HG02759 (cell line): Measurements from ENCODE around the gene TMEM18.
"Not testable (repeated sequence)": the region's sequence is repeated elsewhere in the genome, so short reads cannot be mapped to it uniquely, and the experiment has no call there.

Experiments
- ATAC-seq: cut with Tn5 transposase; IDR thresholded peaks from one replicate; pipeline ENCODE4 v1.9.1; 2021; ENCODE audit warnings: mild to moderate bottlenecking, moderate library complexity; ENCODE audit not compliant: unreplicated experiment

TMEM18 gene

DNA sequence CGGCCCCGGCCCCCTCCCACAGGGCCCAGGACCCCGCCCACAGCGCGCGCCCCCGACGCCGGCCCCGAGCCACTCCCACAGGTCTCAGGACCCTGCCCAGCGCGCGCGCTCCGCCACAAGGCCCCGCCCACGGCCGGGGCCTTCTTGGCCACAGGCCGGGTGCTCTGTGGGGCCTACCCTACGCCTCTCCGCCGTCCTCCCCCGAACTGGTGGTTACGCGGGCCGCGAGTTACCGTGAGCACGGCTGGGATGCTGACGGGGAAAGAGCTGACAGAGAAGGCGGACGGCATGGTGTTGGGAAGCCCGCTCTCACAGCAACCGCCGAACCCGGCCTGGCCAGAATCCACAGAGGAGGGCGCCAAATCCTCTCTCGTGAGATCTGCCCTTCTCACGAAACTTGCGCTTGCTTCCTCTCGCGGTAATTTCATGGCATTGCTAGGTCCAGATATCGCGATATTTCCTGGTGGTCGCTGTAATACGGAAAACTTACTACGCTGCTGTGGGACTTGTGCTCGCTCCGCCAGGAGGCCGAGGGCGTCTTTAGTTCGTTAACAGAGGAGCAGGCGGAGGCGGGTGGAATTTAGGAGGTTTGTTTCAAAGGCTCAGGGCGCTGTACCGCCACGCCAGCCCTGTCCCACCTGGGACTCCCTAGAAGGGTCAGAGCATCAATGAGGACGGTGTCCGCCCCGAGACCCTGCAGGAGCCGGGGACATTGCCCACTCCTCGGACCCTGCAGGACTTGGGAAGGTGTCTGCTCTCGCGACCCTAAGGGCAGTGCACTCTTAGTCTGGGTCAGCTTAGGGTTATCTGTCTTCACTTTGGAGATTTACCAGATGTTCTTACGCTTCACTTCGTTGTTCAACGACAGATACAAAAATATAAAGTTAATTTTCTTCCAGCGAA lies at the start of gene TMEM18:
Gene TMEM18, minus strand, starts transcription at position 351 of the 903 bp plus-strand sequence. Its CDS starts 61 bp downstream, at position 290.
- peak; percentile 55 for ATAC-seq

DNA sequence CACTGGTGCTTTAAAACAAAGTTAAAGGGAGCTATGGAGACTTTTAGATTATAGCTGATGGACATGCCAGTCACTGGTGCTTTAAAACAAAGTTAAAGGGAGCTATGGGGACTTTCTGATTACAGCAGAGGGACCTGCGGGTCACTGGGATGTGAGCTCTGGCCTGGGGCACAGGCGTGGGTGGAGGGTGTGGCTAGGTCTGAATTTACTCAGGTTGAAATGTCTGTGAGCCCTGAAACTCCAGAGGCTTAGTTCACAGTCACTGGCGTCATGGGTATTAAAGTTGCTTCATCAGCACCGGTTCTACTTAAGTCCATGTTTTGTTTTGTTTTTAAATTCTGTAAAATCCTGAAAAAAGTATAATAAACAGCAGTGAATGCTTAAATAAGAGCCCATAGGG lies 49.0 kb upstream of the TMEM18 start:
- peak; percentile 82 for ATAC-seq

DNA sequence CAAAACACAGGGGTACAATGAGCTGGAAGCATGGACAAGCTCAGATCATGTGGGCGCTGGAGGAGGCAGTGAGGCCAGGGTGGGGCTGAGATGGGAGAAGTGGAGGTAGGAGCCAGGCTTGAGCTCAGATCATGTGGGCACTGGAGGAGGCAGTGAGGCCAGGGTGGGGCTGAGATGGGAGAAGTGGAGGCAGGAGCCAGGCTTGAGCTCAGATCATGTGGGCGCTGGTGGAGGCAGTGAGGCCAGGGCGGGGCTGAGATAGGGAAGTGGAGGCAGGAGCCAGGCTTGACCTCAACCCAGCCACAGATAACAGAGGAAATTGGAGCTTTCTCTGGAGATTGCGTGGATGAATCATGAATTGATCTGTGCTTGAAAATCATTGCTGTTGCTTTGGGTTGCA lies 48.3 kb upstream of the TMEM18 start:
- ATAC-seq: no peak

DNA sequence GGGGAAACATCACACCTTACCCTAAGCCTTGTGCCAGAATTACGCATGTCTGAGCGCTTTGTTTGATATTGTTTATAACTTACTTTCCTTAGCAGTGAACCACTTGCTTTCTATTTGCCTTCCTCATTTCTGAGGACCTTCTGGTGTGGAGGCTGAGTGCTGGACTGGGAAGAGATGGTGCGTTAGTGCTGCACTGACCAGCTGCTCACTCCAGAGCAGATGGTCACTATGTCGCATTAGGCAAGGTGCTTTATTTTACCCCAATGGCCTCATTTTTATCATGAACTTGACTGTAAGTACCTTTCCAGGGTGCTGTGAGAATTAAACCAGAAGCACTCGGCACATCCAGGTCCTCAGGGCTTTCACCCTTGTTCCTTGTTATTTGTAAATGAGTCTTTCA lies 46.6 kb upstream of the TMEM18 start:
- no peak for ATAC-seq

DNA sequence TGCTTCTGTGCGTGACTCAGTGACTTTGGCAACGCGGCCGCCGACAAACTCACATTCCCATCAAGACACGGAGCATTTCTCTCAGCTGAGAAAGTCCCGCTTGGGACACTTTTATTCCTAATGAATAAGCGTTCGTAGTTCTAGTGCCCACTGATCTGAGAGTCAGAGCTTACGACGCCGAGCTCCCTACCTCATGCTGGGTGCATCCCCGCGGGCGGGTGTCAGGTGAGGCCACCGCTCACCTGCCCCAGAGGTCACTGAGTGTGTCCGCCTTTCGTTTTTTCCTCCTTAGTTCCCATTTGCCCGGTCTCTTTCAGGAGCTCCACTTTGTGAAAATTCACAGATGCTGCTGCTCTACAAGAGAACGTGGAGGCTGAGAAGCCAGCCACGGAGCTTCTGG lies 43.6 kb upstream of the TMEM18 start:
- no peak for ATAC-seq

DNA sequence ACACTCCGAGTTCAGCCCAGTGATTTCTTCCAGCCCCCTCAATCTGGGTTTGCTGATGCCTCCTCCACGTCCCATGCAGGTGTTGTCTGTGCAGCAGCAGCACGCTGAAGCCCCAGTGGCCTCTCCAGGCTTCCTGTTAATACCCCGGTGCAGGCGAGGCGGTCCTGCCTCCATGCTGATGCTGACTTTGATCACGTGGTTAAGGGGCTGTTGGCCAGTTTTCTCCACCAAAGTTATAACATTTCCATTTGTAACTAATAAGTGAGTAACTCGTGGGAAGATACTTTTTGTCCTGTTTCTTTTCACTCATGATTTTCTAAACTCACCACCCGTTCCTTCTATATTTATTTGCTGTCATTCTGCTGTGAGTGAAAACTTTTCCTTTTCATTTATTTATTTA lies 42.5 kb upstream of the TMEM18 start:
- ATAC-seq: no peak

DNA sequence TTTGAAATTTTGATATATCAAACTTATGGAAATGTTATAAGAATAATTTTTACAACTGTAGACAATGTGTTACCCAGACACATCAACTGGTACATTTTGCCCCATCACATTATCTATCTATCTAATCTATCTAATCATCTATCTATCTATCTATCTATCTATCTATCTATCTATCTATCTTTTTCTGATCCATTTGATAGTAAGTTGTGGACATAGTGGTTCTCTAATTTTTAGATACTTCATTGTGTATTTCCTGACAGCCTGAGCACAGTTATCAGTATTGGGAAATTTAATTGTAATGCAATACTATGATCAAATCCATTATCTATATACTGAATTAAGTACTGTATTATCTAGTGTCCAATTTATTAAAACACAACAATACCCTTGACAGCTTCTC lies 42.0 kb upstream of the TMEM18 start:
- ATAC-seq: no peak

DNA sequence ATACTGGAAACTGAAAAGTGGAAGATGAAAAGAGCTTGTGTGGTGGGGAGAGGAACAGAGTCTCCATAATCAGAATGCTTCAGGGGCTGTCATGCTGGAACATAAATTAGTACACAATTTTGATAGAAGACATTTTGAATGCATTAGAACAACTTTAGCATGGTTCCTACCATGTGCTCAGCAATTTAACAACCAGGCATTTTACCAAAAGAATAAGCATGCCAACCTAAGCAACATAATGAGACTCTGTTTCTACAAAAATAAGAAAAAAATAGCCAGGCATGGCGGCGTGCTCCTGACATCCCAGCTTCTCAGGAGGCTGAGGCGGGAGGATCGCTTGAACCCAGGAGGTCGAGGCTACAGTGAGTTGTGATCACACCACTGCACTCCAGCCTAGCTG lies 40.5 kb upstream of the TMEM18 start:
- no peak for ATAC-seq

DNA sequence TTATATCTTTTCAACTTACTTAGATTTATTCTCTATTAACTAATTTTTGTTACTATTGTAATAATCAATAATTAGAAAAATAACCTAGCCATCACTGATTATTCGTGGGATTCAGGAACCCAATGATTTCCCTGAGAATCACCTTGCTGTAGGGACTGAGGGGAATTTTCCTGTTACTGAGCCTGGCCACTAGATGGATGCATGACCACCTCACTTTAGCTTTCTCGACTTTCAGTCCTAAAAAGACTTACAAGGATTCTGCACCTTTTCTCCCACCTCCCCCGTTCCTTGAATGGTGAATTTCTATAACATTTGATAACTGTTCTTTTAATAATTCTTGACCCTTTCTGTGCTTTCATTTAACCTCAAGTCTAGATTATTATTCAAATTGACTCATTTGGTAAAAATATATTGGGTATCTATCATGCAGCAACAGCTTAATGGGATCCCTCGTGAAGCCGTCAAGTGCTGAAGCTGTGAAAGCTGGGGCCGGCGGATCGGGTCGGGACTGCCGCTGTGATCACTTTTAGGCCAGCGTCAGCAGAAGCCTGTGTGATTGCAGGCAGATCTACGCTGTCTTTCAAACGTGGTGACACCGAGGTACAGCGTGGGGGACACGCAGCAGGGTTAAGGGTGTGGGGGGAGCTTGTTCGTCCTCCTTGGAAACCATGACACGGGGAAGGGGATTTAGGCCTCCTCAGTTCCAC lies 38.8 kb upstream of the TMEM18 start:
- no peak for ATAC-seq

DNA sequence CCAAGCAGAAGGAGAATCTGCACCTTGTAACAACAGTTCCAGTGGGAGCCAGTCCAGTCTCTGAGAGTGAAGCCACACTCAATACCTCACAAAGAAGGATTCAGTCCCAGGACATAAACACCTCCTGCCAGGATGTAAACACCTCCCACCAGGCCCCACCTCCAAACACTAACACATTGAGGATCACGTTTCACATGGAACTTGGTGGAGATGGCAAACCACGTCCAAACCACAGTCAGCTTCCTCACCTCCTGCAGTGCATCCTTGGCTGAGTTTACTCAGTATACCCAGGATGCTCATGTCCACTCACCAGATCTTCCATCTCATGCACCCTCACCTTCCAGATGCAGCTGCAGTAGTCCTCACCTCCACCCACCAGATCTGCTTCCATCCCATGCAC lies 37.8 kb upstream of the TMEM18 start:
- ATAC-seq: no peak

DNA sequence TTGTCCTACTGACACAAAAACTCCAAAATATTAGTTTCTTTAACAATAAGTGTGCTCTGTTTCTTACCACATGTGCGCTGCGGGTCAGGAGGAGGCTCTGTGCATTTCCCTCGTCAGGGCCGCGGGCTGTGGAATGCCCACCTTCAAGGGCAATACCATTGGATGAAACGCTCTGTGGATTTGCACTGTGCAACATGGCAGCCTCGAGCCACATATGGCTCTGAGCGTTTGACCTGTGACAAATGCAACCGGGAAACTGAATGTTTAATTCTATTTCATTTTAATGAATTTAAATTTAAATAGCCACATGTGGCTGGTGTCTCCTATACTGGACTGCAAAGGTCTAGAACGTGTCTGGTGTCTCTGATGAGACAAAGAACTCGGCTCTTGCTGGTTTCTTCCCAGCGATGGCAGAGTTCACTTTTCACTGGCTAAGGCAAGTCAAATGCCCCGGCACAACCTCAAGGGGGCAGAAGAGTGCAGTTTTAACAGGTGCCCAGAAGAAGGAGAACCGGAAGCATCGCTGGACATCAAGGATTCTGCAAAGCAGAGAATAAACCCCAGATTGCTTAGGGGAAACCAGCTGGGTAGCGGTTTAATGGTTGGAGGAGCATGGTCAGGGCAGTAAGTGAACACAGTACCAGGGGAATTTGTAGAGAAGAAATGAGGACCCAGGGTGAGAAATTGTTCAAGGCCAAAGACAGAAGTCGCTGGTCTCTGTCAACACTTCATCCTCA lies 37.0 kb upstream of the TMEM18 start:
- peak; percentile 98 for ATAC-seq

DNA sequence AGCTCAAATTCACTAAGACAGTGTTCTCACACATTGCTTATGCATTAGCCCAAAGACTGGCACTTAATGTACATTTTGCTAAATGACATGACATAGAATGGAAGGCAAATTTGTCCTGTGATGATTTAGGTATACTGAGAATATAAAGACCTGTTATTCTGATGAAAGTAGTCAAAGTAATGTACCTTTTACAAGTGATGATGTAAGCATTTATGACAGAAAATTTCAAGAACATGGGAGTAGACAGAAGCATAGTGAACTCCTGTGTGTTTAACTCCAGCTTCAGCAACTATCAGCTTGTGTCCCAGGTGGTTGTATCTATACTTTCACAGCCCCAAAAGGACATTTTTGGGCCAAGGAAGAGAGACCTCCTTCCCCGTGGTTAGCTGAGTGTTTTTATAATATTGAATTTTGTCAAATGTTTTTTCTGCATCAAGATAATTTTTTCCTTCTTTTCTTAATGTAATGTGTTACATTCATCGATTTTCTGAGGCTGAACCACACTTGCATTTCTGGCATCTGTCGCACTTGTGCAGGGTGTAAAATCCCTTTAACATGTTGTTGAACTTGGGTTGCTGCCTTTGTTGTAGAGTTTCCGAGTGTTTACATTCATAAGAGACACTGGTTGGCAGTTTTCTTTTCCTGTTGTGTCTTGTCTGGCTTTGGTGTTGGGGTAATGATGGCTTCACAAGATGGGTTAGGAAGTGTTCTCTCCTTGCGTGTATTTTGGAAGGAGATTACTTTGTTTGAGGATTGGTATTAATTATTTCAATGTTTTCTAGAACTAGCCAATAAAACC lies 33.9 kb upstream of the TMEM18 start:
- no peak for ATAC-seq

DNA sequence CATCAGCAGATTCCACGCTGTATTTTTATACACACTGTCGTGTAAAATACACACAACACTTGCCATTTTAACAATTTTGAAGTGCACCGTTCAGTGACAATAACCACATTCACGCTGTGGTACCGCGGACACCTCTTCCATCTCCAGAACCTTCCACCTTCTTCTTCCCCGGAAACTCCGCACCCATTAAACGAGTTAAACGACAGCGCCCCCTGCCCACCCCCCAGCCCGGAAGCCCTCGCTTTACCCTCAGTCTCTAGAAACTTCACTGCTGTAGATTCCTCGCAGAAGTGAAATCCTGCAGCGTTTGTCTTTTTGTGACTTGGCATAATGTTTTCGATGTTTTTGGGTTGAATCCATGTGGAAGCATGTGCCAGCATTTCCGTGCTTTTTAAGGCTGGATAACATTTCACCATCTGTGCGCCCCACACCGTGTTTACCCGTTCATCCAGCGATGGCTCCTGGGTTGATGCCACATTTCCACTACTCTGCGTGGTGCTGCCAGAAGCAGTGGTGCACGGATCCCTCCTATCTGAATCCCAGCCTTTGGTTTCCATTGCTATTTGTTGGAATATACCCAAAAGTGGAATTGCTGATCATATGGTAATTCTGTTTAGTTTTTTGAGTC lies 32.0 kb upstream of the TMEM18 start:
- ATAC-seq: no peak

DNA sequence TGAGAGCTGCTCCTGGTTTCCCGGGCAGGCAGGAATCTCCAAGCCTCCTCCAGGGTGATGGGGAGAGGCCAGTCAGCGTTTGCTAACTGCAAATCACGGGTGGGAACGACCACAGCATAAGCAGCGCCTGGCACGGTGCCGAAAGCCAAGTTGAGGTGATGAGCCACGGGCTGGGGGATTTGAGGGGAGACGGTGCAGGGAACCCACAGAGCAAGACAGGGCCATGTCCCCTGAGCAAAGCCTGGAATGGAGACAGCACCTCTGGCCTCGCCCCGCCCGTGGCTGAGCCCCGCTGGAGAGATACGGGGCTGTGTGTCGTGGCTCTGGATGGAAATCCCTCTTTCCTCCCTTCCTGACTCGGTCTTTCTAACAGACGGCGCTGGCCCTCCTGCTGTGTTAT lies 31.5 kb upstream of the TMEM18 start:
- ATAC-seq: no peak

DNA sequence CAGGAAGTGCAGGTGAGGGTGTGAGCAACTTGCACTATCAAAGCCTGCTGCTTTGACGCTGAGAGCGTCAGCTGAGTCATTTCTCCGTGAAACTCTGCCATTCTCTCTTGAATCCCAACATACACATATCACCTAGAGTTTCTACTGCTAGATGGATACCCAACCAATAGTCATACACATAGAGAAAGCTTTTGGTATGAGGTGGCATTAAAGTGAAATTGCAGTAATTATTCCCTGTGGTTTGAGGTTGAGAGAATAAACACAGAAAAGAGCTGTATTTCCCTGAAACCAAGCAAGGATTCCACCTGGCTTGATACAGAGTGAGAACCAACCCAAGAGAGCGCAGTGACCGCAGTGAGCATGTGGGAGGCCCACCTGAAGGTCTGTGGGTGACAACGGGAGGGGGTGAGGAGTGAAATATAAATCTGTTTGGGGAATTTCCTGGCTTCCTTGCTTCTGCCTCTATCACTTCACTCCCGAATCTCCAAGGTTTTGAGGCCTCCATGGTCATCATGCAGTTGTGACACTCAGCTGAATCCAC lies 28.8 kb upstream of the TMEM18 start:
- peak; percentile 95 for ATAC-seq

DNA sequence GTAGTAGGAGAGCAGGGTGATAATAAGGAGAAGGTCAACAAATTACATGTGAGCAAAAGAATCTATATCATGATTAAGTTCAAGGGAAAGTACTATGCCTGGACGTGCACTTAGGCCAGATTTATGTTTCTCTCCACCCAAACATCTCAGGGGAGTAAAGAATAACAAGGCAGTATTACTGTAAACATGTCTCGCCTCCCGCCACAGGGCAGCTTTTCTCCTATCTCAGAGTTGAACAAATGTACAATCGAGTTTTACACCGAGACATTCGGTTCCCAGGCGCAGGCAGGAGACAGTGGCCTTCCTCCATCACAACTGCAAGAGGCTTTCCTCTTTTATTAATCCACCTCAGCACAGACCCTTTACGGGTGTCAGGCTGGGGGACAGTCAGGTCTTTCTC lies 25.6 kb upstream of the TMEM18 start:
- ATAC-seq: not testable (repeated sequence)

DNA sequence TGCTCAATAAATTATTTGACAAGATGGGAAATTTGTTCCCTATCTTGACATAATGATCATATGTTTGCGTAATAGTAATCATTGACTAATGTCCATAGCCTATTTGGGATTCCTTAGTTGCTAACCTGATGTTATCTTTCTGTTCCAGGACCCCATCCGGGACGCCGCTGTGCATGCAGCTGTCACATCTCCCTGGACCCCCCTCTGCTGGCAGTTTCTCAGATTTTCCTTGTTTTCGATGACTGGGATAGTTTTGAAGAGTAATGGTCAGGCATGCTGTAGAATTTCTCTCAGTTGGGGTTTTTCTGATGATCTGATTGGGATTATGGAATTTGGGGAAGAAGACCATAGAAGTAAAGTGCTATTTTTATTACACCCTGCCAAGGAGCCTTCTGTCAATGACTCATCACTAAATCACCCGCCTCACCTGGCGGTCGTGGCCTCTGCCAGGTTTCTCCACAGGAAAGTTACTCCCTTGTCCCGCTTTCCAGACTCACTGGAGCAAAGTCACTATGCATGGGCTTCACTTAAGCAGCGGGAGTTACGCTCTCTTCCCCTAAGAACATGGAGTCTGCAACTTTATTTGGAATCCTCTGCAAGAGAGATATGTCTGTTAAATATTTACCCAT lies 19.9 kb upstream of the TMEM18 start:
- ATAC-seq: no peak

DNA sequence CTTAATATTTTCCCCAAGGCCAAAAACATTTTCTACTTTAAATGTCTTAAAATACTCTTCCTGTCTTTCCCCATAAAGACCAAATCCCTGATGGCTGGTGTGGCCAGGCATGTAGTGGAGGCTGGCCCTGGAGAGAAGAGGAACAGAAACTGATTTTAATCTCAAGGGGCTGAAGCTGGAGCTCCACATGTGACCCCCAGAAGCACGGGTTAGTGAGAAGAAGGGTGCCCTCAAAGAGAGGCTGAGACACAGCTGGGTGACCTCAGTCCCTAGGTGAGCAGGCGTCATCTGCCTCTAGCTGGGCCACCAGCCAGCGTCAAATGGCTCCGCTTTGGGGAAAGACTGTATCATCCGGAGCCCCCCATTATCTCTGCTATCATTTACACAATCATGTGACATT lies 19.3 kb upstream of the TMEM18 start:
- peak; percentile 98 for ATAC-seq

DNA sequence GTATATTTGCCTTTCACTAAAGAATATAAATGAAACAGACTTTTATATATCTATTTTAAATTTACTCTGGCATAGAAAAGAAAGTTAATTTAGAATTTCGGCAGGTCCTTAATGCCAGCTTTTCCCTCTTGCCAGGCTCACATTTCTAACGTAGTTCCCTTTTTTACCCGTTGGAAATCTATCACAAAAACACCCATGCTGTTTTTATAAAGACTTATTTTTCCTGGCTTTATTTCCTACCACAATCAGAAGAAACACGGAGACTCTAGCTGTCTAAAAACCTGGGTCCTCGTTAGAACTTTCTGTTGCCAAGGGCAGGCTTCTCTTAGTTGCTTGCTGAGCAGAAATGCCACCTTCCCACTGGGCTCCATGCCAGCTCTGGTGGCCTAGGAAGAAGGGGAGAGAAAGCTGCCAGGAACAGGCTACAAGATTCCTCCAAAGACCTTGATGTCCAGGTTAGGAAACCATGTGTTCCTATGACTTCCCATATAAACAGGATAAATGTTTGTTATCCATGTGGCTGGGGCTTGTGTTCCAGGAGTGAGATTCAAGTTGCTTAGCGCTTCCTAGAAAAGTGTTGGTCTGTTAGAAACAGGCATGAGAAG lies 17.8 kb upstream of the TMEM18 start:
- no peak for ATAC-seq
